ENCODE measurements around the gene F12.

DNA sequence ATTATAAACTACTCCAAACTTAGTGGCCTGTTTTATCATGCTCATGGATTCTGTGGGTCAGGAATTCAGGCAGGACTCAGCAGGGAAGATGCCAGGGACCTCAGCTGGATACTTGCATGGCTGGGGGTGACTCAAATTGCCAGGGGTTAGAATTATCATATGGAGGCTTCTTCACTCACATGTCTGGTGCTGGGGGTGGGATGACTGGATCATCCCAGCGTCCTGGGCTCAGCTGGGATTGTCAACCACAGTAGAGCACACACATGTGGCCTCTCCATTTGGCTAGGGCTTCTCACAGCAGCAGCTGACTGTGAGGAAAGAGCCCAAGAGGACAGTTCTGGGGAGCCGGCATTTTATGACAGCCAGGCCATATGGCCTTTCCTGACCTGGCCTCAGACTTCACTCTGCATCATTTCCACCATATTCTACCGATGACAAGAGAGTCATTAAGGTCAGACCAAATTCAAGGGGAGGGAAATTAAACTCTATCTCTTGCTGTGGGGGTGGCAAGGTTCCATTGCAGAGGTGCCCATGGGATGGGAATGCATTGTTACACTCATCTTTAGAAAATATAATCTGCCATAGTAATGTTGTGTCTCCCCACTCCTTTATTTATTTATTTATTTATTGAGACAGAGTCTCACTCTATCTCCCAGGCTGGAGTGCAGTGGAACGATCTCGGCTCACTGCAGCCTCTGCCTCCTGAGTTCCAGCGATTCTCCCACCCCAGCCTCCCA is 11.9 kb upstream of the F12 start:
- TF ChIP-seq ZNF8 (CRISPR knock-in tag; IDR thresholded peaks at IDR 0.05): no peak
- TF ChIP-seq ISL1 (CRISPR knock-in tag; IDR thresholded peaks at IDR 0.05): no peak
- TF ChIP-seq PATZ1 (CRISPR knock-in tag; IDR thresholded peaks at IDR 0.05; ENCODE audit: borderline replicate concordance): no peak
- TF ChIP-seq BACH2 (CRISPR knock-in tag; IDR thresholded peaks at IDR 0.05; ENCODE audit: borderline replicate concordance): no peak
- TF ChIP-seq SNAI2 (CRISPR knock-in tag; IDR thresholded peaks at IDR 0.05): no peak
- TF ChIP-seq ZNF565 (CRISPR knock-in tag; conservative IDR thresholded peaks at IDR 0.05; ENCODE audit: low read depth): no peak
- no peak for TF ChIP-seq ARNTL (CRISPR knock-in tag; IDR thresholded peaks at IDR 0.05; ENCODE audit: borderline replicate concordance, low read depth)
- no peak for TF ChIP-seq ZFP3 (CRISPR knock-in tag; IDR thresholded peaks at IDR 0.05)
- TF ChIP-seq RARB (CRISPR knock-in tag; IDR thresholded peaks at IDR 0.05): no peak
- no peak for TF ChIP-seq ZC3H10 (CRISPR knock-in tag; IDR thresholded peaks at IDR 0.05)
- no peak for TF ChIP-seq GLIS3 (CRISPR knock-in tag; IDR thresholded peaks at IDR 0.05)
- no peak for TF ChIP-seq TOX (CRISPR knock-in tag; IDR thresholded peaks at IDR 0.05; ENCODE audit: borderline replicate concordance)
- TF ChIP-seq, protein P1, sequence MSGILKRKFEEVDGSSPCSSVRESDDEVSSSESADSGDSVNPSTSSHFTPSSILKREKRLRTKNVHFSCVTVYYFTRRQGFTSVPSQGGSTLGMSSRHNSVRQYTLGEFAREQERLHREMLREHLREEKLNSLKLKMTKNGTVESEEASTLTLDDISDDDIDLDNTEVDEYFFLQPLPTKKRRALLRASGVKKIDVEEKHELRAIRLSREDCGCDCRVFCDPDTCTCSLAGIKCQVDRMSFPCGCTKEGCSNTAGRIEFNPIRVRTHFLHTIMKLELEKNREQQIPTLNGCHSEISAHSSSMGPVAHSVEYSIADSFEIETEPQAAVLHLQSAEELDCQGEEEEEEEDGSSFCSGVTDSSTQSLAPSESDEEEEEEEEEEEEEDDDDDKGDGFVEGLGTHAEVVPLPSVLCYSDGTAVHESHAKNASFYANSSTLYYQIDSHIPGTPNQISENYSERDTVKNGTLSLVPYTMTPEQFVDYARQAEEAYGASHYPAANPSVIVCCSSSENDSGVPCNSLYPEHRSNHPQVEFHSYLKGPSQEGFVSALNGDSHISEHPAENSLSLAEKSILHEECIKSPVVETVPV (CRISPR knock-in tag; IDR thresholded peaks at IDR 0.05): no peak
- TF ChIP-seq TCF4 (CRISPR knock-in tag; IDR thresholded peaks at IDR 0.05; ENCODE audit: borderline replicate concordance): no peak

Measured in SK-N-SH treated with all-trans-retinoic acid at 6 μM for 48 hours (cell line).